Kidney tubule cell (primary cell): Measurements from ENCODE around the gene KRT6C.
"Not testable (repeated sequence)": the region's sequence is repeated elsewhere in the genome, so short reads cannot be mapped to it uniquely, and the experiment has no call there.

Experiments
- DNase-seq: peaks from one replicate; pipeline ENCODE4 v3.0.0-alpha.2; 2018; ENCODE audit warnings: low spot score

The KRT6C gene

GRCh38 chr12:52499806-52500560 lies 26.4 kb upstream of the KRT6C start:
- DNase-seq, result no peak

- no peak for DNase-seq
Observed at GRCh38 chr12:52498946-52499345, 25.3 kb upstream of the KRT6C start.

GRCh38 chr12:52497975-52498374 lies 24.4 kb upstream of the KRT6C start:
- DNase-seq, result no peak

GRCh38 chr12:52496590-52497071 lies 23.0 kb upstream of the KRT6C start:
- peak; percentile 86 for DNase-seq

GRCh38 chr12:52496054-52496453 lies 22.4 kb upstream of the KRT6C start:
- no peak for DNase-seq

- DNase-seq, result peak; percentile 54
Observed at GRCh38 chr12:52495389-52495788, 21.8 kb upstream of the KRT6C start.

- DNase-seq, result peak; percentile 7
Observed at GRCh38 chr12:52494518-52494917, 20.9 kb upstream of the KRT6C start.

- no peak for DNase-seq
Observed at GRCh38 chr12:52494100-52494499, 20.5 kb upstream of the KRT6C start.

- DNase-seq, result no peak
Observed at GRCh38 chr12:52493172-52493571, 19.6 kb upstream of the KRT6C start, which contains the start of gene KRT6A. KRT6A (minus strand) TSS chr12:52493257; CDS start chr12:52493188, 69 bp downstream.

GRCh38 chr12:52492405-52492804 lies 18.8 kb upstream of the KRT6C start:
- not testable (repeated sequence) for DNase-seq

- DNase-seq, result not testable (repeated sequence)
Observed at GRCh38 chr12:52491495-52491894, 17.9 kb upstream of the KRT6C start.

- no peak for DNase-seq
Observed at GRCh38 chr12:52488736-52489135, 15.1 kb upstream of the KRT6C start.

GRCh38 chr12:52487744-52488443 lies 14.3 kb upstream of the KRT6C start:
- not testable (repeated sequence) for DNase-seq

GRCh38 chr12:52487211-52487610 lies 13.6 kb upstream of the KRT6C start:
- DNase-seq, result no peak

GRCh38 chr12:52486166-52487105 lies 12.8 kb upstream of the KRT6C start:
- DNase-seq, result no peak

- no peak for DNase-seq
Observed at GRCh38 chr12:52480073-52480472, 6.5 kb upstream of the KRT6C start.

- no peak for DNase-seq
Observed at GRCh38 chr12:52477651-52478050, 4.0 kb upstream of the KRT6C start.

GRCh38 chr12:52474212-52474611 lies 607 bp upstream of the KRT6C start:
- no peak for DNase-seq

- no peak for DNase-seq
Observed at GRCh38 chr12:52469853-52470252, 3.8 kb downstream of the KRT6C start.

- DNase-seq, result no peak
Observed at GRCh38 chr12:52464897-52465296, 8.7 kb downstream of the KRT6C start.

- no peak for DNase-seq
Observed at GRCh38 chr12:52461693-52462092, 11.9 kb downstream of the KRT6C start.

- no peak for DNase-seq
Observed at GRCh38 chr12:52458861-52459260, 14.7 kb downstream of the KRT6C start.
